ENCODE data around the gene CDH3.
"Not testable (repeated sequence)": the region's sequence is repeated elsewhere in the genome, so short reads cannot be mapped to it uniquely, and the experiment has no call there.

Gene CDH3

GRCh38 chr16:68704232-68704867 is 59.2 kb downstream of the CDH3 start:
- DNase-seq (ENCODE audit: low read depth, low spot score), result peak; percentile 96

GRCh38 chr16:68707340-68708152 is 62.4 kb downstream of the CDH3 start:
- DNase-seq (ENCODE audit: low read depth, low spot score), result peak; percentile 89

- DNase-seq (ENCODE audit: low read depth, low spot score), result no peak
These were observed 65.1 kb downstream of the CDH3 start for GRCh38 chr16:68710211-68710610.

GRCh38 chr16:68711421-68712139 is 66.5 kb downstream of the CDH3 start:
- no peak for DNase-seq (ENCODE audit: low read depth, low spot score)

- no peak for DNase-seq (ENCODE audit: low read depth, low spot score)
These were observed 68.3 kb downstream of the CDH3 start for GRCh38 chr16:68713361-68713760.

- DNase-seq (ENCODE audit: low read depth, low spot score), result no peak
These were observed 70.4 kb downstream of the CDH3 start for GRCh38 chr16:68715471-68715870.

- DNase-seq (ENCODE audit: low read depth, low spot score), result not testable (repeated sequence)
These were observed 71.4 kb downstream of the CDH3 start for GRCh38 chr16:68716516-68716915.

- DNase-seq (ENCODE audit: low read depth, low spot score), result no peak
These were observed 72.6 kb downstream of the CDH3 start for GRCh38 chr16:68717684-68718083.

GRCh38 chr16:68718590-68718989 is 73.5 kb downstream of the CDH3 start:
- DNase-seq (ENCODE audit: low read depth, low spot score), result no peak

GRCh38 chr16:68719993-68720489 is 74.9 kb downstream of the CDH3 start:
- DNase-seq (ENCODE audit: low read depth, low spot score), result no peak

- DNase-seq (ENCODE audit: low read depth, low spot score), result peak; percentile 51
These were observed 77.3 kb downstream of the CDH3 start for GRCh38 chr16:68722119-68723024.

- DNase-seq (ENCODE audit: low read depth, low spot score), result no peak
These were observed 79.7 kb downstream of the CDH3 start for GRCh38 chr16:68724797-68725196.

GRCh38 chr16:68728523-68728922 is 83.4 kb downstream of the CDH3 start:
- DNase-seq (ENCODE audit: low read depth, low spot score), result no peak

- DNase-seq (ENCODE audit: low read depth, low spot score), result no peak
These were observed 86.5 kb downstream of the CDH3 start for GRCh38 chr16:68731637-68732036.

GRCh38 chr16:68732042-68732680 is 87.1 kb downstream of the CDH3 start:
- DNase-seq (ENCODE audit: low read depth, low spot score), result peak; percentile 90

GRCh38 chr16:68732741-68733399 is 87.8 kb downstream of the CDH3 start:
- DNase-seq (ENCODE audit: low read depth, low spot score), result peak; percentile 54

GRCh38 chr16:68733570-68733969 is 88.5 kb downstream of the CDH3 start:
- no peak for DNase-seq (ENCODE audit: low read depth, low spot score)

GRCh38 chr16:68734782-68735181 is 89.7 kb downstream of the CDH3 start:
- DNase-seq (ENCODE audit: low read depth, low spot score), result no peak

- no peak for DNase-seq (ENCODE audit: low read depth, low spot score)
These were observed 91.5 kb downstream of the CDH3 start for GRCh38 chr16:68736561-68736960.

- peak; percentile 92 for DNase-seq (ENCODE audit: low read depth, low spot score)
These were observed 92.1 kb downstream of the CDH3 start, which contains the start of gene CDH1 for GRCh38 chr16:68737046-68737729. CDH1 (plus strand) TSS chr16:68737292; CDS start chr16:68737416, 124 bp downstream.
